GM12874 (cell line): ENCODE data around the gene AK1.

Source experiments
- CTCF ChIP-seq: IDR thresholded peaks from 2 replicates; pipeline ENCODE4 v1.5.1; 2011; ENCODE audit warnings: low read depth, mild to moderate bottlenecking, control low read depth, low read length, moderate library complexity; ENCODE audit not compliant: insufficient read depth

Gene AK1

GRCh38 chr9:127907867-127908659 lies 30.6 kb upstream of the AK1 start:
- no peak for TF ChIP-seq CTCF

GRCh38 chr9:127905788-127906191 lies 28.3 kb upstream of the AK1 start:
- TF ChIP-seq CTCF: no peak

GRCh38 chr9:127905004-127905728 lies 27.7 kb upstream of the AK1 start:
- TF ChIP-seq CTCF: no peak

GRCh38 chr9:127904561-127905003 lies 27.1 kb upstream of the AK1 start:
- no peak for TF ChIP-seq CTCF

- TF ChIP-seq CTCF: no peak
Measured at GRCh38 chr9:127903557-127904475, 26.3 kb upstream of the AK1 start.

GRCh38 chr9:127899128-127899943 lies 21.9 kb upstream of the AK1 start, which contains the start of gene ST6GALNAC6:
TSS of gene ST6GALNAC6 (minus strand) at chr9:127899603. CDS start at chr9:127897981, 1,622 bp downstream.
- TF ChIP-seq CTCF: no peak
